ENCODE data around the gene CERK.
A peak's percentile ranks its signal among the peaks of the same experiment; 100 is the strongest.

The CERK gene

DNA sequence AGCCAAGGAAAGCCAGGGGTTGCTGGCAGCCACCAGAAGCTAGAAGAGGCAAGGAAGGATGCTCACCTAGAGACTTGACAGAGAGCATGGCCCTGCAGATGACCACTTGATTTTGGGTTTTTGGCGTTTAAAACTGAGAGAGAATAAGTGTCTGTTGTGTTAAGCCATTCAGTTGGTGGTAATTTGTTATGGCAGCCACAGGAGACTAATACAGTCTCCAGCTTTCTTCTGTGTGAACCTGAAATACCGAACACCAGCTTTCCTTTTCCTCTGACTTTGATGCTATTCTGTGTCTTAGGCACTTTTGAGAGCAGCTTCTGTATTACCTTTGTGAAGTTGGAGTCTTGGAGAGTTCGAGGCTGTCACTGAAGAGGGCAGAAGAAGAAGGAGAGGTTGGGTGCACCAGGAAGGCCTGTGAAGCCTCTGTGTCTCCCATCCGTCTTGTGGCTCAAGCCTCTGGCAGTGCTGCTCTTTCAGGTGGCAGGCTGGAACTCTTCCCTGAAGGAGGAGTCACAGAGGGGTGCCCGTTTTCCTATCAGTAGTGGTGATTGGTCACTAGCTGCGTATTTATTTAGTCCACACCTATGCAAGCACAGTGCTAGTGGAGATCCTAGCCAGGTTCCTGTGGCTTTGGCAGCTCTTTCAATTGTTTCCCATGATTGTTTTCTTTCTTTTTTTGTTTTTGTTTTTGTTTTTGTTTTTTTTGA, 26.9 kb upstream of the CERK start:
- DNase-seq (ENCODE audit: low read depth, low spot score), result no peak

- no peak for DNase-seq (ENCODE audit: low read depth, low spot score)
These were observed 26.2 kb upstream of the CERK start for GRCh38 chr22:46764140-46764680.

- DNase-seq (ENCODE audit: low read depth, low spot score), result no peak
These were observed 25.1 kb upstream of the CERK start for GRCh38 chr22:46763051-46763705.

- peak; percentile 91 for DNase-seq (ENCODE audit: low read depth, low spot score)
These were observed 24.4 kb upstream of the CERK start, which contains the start of gene TBC1D22A for GRCh38 chr22:46762238-46763050. TSS of gene TBC1D22A (plus strand) at chr22:46762650. CDS start at chr22:46762787, 137 bp downstream.

DNA sequence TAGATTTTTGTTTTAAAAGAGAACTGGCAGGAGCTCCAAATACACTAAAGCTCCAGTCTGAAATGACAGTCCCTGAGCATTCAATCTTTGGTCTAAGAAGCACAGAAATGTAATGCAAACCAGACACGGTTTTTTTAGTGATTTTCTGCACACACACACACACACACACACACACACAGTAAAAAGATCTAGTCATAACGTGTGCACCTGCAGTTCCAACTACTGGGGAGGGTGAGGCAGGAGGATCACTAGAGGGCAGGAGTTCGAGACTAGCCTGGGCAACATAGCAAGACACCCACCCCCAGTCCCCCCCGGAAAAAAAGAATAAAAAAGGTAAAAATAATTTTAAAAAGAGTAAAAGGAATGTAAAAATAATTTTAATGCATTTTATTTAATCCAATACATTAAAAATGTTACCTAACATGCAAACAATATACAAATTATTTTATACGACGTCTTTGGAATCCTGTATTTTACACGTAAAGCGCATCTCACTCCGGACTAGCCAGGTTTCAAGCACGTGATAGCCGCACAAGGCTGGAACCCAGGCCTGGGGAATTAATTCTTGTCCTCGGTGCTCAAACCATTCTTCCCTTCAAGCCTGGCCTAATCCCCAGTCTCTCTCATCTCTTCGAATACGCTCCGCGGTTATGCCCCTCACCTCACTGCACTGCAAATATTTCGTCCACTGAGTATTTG, 23.6 kb upstream of the CERK start:
- no peak for DNase-seq (ENCODE audit: low read depth, low spot score)

GRCh38 chr22:46761017-46761416, 23.0 kb upstream of the CERK start:
- DNase-seq (ENCODE audit: low read depth, low spot score), result no peak

DNA sequence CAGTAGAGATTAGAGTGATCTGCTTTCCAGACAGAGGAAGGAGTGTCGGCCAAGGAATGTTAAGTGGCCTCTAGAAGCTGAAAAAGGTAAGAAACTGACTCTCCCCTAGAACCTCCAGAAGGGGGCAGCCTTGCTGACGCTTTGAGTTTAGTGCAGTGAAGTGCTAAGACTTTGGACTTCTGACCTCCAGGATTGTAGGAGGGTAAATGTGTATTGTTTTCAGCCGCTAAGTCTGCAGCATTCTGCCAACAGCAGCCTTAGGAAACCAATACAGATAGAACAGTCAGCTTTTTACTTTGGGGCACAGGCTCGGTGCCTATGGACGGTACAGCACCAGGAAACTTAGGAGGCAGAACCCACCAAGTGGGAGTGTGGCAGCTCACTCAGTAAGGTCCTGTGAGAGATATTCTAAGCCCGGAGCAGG, 20.8 kb upstream of the CERK start:
- no peak for DNase-seq (ENCODE audit: low read depth, low spot score)

DNA sequence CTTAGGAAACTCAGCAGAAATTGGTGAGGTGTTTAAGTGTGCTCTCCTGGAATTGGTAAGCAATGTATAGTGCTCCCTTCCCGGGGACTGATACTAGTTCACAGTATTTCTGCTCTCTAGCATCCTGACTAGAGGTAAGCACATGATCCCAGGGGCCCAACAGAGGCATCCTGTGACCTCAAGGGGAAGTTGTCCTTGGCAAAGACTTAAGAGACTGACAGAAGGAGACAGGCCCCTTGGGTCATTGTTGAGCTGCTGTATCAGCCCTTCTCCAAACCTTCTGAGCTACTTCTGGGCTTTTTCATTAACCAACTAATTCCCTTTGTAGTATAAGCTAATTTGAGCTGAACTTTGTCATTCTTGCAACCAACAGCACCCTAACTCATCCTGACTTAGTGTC, 20.1 kb upstream of the CERK start:
- no peak for DNase-seq (ENCODE audit: low read depth, low spot score)

- no peak for DNase-seq (ENCODE audit: low read depth, low spot score)
These were observed 19.1 kb upstream of the CERK start for GRCh38 chr22:46757104-46757503.

- DNase-seq (ENCODE audit: low read depth, low spot score), result no peak
These were observed 18.0 kb upstream of the CERK start for GRCh38 chr22:46756097-46756496.

DNA sequence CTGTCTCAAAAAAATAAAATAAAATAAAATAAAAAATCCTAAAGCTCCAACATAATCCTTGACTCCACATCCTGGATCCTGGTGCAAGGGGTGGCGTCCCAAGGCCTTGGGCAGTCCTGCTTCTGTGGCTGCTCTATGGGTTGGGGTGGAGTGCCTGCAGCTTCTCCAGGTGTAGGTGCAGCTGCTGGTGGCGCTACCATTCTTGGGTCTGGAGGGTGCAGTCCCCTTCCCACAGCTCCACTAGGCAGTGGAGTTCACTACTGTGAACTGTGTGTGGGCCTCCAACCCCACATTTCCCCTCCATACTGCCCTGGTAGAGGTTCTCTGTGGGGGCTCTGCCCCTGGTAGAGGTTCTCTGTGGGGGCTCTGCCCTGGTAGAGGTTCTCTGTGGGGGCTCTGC, 17.5 kb upstream of the CERK start:
- no peak for DNase-seq (ENCODE audit: low read depth, low spot score)

GRCh38 chr22:46754826-46755225, 16.8 kb upstream of the CERK start:
- no peak for DNase-seq (ENCODE audit: low read depth, low spot score)

GRCh38 chr22:46754110-46754799, 16.2 kb upstream of the CERK start:
- DNase-seq (ENCODE audit: low read depth, low spot score), result no peak

GRCh38 chr22:46753761-46754109, 15.7 kb upstream of the CERK start:
- DNase-seq (ENCODE audit: low read depth, low spot score), result no peak

DNA sequence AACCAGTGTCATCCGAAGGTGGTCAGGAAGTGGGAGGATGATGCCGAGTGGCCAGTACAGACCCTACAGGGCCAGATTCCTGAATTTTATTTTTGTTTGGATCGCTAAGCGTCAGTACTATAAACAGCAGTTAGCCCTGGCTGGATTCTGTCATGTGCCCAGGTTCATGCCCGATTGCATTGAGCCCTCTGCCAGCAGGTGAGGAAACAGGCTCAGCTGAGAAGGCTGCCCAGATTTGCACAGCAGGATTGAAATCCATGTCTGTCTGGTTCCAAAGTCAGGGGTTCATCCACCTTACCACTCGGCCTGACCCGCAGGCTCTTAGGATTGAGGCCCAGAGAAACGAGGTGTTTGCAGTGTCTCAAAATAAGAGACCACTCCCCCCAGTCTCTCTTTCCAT, 15.3 kb upstream of the CERK start:
- DNase-seq (ENCODE audit: low read depth, low spot score), result no peak

DNA sequence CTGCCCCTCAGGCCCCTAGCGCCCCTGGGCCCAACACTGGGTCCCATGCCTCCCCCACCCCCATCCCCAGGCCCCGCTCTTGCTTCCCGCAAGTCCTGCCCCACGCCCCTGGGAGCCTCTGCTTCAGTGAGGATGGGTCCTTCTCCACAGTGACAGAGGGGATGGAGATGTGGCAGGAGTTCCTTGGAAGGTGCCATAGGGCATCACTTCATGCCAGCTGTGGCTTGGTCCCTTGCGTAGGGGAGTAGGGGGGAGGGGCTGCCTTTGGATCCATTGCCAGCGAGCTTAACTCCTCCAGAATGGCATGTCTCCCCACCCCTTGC, 14.9 kb upstream of the CERK start:
- DNase-seq (ENCODE audit: low read depth, low spot score), result no peak

DNA sequence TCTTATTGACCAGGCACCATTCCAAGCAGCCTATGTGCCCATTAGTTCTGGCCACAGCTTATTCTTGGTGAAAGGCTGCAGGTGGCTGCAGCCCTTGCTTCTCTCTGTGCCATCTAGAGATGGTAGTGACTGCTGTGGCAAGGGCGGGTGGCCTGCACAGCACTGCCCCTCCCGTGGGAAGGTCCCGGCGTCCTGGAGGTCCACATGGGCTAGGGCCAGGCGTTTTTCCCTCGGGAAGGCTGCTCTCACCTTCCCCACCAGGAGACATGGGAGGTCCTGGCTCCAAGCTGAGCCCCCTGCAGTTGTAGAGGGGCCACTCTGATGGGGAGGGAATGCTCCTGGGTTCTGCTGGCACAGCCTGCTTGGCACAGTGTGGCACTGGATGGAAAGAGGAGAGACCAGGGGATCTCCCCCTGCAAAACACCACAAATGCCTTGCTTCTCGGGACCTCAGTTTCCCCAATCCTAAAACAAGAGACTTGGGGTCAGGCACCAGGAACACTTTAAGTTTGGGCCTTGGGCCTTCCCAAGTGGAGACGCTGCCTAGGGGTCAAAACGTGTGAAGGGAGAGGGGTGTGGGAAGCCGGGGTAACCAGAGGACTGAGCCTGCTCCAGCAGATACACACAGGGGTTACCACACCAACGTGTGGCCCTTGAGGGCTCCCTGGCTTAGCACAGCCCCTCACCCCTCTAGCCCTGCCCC, 14.4 kb upstream of the CERK start:
- no peak for DNase-seq (ENCODE audit: low read depth, low spot score)

DNA sequence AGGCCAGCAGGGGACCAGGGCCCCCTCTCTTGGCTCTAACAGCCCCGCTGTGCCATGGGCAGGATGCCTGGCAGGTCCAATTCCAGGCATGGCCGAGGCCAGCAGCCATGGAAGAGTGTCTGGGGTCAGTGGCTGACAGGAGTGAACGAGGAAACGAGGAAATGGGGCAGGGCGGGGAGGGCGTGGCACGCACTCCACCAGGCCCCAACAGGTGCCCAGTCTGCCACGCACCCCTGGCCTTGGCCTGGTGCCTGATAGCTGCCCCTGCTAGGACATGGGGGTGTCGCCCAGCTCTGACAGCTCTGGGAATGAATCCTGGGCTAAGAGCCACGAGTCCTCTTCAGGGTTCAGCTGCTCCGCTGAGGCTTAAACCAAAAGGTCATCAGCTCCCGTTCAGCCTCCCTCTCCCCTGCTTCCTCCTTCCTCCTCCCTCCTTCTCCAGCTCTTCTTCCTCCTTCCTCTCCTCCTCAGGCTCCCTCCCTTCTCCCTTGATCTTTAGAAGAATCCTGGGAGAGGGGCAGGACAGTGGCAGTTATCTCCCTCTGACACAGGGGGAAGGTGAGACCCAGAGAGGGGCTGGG, 12.9 kb upstream of the CERK start:
- no peak for DNase-seq (ENCODE audit: low read depth, low spot score)

DNA sequence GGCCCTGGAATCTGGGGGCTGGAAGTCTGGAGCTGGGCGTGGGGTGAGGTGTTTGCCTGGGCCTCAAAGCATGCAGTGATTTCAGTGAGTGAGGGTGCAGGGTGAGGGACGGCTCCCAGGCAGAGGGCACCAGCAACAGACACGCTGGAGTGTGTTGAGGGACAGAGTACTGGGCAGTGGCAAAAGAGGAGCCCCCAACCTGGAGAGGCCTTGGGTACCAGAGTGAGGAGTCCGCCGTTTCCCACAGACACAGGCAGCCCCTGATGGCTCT, 12.4 kb upstream of the CERK start:
- no peak for DNase-seq (ENCODE audit: low read depth, low spot score)

DNA sequence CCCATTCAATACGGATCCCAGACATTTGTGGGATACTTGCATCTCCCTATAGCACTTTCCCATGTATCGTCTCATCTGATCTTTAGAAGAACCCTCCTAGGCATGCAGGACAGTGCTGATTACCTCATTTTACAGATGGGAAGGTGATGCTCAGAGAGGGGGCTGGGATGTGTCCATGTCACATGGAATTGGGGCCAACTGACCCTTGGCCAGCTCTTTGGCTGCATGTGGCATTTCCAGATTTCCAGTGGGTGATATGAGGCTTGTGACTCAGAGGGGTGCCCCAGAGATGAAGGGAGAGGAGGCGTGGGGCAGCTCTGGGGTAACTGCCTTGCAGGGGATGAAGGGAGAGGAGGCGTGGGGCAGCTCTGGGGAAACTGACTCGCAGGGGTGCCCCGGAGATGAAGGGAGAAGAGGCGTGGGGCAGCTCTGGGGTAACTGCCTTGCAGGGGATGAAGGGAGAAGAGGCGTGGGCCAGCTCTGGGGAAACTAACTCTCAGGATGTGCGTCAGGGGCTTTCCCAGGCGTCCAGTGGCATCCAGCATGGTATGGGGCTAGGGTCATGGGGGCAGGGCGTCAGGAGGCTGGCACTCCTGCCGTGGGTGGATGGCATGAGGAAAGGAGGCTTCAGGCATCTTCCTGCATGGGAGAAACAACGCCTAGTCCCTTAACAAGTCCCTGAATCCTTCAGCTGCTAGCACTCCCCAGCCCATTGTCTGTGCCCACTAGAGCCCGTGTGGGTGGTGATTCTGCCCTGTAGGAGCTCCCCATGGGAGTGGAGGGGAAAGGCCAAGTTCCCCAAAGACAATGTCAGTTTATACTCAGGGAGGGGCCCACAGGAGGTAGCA, 11.9 kb upstream of the CERK start:
- no peak for DNase-seq (ENCODE audit: low read depth, low spot score)

All from activated naive CD8-positive, alpha-beta T cell treated with anti-CD3 and anti-CD28 coated beads, Interleukin-2, amount 50 U/mL, for 16 hours (primary cell).